HG02943 (cell line): ENCODE results near the gene GIMAP8.

Source experiments
- ATAC-seq: cut with Tn5 transposase; IDR thresholded peaks from one replicate; pipeline ENCODE4 v1.9.1; 2021; ENCODE audit warnings: mild to moderate bottlenecking, low read depth, moderate library complexity; ENCODE audit not compliant: unreplicated experiment

Gene GIMAP8

GRCh38 chr7:150410680-150411346 is 39.6 kb upstream of the GIMAP8 start:
- ATAC-seq = no peak

- ATAC-seq = no peak
Observed at GRCh38 chr7:150411606-150412005, 38.8 kb upstream of the GIMAP8 start.

- ATAC-seq = no peak
Observed at GRCh38 chr7:150412016-150412415, 38.4 kb upstream of the GIMAP8 start.

- no peak for ATAC-seq
Observed at GRCh38 chr7:150412518-150413488, 37.6 kb upstream of the GIMAP8 start.

DNA sequence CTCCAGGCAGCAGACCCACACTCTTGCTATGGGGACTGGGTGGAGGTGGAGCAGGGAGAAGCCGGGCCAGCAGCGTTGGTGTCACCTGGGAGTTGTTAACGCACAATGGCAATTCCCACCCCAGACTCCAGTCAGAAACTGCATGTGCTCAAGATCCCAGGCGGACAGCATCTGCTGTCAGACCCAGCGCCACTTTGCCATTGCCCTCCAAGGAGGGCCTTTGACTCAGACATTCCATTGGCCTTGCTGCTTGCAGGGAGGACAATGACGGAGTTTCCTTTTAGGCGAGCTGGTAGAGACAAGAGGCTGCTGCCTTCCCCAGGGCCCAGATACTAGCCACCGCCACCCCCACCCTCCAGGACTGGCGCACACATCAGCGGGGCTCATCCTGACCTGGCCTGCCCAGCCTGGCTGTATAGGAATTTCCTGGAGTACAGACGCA is 36.8 kb upstream of the GIMAP8 start:
- ATAC-seq = no peak

DNA sequence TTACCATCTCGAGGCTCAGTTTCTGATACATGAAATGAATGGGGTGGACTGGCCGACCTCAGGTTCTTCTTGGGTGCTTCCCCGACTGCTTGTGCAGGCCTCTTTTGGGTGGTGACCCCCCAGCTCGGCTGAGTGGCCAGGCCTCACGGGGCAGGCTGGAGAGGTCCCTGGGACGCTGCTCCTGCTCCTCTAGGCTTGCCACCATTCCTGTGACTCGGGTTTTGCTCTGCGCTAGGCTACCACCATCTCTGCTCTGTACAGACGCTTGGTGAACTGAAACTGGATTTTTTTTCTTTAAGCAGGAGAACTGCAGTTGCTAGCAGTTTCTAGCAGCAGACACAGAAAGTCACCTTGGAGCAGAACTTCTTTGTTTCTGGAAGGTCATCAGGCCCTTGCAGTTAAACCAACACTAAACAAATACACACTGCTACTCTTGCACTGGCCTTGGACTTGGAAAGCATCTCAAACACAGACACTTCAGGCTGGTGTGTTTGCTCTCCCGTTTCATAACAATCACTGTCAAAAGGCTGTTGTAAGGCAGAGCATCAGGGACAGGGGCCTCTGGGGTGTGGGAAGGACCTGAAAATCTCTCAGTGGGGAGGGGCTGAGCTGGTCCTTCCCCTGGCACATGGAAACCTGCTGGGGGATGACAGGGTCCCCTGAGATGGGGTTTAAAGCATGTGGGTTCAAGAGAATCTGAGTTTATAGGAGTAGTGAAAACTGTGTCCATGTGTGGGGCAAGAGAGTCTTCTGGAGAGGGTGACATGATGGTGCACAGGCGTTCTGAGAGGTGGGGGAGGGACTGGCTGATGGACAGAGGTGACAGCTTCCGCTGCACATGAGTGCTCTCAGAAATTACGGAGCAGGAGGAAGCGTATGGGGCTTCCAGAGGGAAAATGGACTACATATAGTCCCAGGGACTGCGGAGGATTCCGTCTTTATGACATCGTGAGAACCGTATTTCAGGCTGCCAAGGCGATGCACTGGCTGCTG is 35.0 kb upstream of the GIMAP8 start:
- ATAC-seq = no peak

- no peak for ATAC-seq
Observed at GRCh38 chr7:150417239-150417638, 33.2 kb upstream of the GIMAP8 start.

DNA sequence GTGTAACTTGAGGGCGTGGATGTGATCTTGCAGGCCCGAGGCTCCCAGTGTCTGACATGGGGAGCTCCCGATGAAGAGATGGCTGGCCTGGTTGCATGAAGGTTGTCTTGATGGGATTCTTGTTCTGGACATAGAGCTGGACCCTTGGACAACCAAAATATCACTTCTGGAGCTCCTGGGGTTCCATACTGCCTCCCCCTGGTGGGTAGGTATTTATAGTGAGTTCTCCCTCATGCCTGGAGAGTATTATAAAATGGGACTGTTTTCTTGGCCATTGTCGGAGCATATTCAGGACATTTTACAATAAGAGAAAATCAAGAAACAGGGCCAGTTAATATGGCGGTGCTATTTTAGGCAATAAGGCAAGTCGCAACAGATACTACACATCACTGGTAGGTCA is 32.6 kb upstream of the GIMAP8 start:
- no peak for ATAC-seq

DNA sequence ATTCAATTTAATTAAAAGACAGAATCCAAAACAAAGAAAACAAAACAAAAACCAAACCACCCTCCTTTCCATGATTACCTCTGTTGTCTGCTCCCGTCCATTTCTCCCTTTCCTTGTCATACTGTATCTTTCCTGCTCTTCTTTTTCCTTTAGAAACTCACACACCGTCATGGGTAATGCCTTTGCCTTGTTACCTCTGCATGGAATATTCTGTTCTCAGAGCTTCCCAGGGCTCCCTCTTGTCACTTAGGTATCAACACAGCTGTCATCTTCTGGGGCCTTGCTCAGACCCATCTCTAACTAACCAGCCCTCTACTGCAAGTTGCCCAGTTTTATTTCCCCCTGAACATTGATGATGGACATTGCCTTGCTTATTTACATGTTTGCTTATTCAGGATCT is 30.2 kb upstream of the GIMAP8 start:
- no peak for ATAC-seq

GRCh38 chr7:150420987-150421674 is 29.3 kb upstream of the GIMAP8 start:
- ATAC-seq = peak; percentile 92

DNA sequence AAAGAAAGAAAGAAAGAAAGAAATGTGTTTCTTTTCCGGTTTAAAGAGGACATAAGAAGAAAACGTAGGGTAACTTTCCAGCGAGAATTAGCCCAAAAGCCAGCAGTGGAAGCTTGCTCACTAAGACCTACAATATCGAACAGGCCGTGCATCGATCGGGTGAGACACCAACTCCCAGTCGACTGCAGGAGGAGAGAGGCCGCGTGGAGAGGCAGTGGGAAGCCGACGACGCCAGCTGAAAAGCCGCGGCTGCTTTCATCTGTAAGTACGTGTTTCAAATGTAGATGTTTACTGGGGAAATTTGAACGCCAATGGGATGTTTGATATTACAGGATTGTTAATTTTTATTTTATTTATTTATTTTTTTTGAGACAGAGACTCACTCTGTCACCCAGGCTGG is 28.6 kb upstream of the GIMAP8 start:
- no peak for ATAC-seq

GRCh38 chr7:150425670-150426069 is 24.8 kb upstream of the GIMAP8 start:
- no peak for ATAC-seq

DNA sequence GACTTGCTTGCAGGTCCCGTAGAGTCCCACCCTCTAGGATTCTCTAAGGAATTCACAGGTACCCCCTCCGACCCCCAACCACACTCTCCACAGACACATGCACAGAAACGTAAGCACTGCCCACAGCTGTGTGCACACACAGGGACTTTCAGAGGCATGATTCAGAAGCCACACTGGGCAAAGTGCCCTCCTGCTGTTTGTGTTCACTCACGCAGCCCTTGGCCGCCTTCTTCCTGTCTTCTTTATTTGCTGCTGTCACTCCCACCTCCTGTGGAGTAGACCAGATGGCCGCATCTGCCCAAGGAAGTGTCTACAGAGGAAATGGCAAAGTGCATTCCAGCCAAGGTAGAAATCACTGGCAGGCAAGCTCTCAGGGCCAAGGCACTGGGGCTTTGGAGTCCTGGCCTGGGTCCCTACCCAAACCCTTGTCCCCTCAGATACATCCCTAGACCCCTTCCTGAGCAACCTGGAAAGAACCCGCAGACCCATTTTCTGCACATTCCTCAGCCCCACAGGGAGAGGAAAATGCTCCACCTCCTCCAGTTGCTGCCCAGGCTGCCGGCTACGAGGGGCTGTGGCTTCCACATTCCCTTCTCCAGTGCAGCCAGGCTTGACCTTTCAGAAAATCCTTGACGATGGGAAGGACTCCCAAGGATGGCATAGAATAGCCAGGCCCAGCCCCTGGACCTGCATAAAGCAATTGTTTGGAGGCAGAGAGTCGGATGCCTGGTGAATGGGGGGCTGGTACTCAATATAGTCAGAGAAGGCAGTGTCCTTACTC is 21.6 kb upstream of the GIMAP8 start:
- ATAC-seq = no peak

DNA sequence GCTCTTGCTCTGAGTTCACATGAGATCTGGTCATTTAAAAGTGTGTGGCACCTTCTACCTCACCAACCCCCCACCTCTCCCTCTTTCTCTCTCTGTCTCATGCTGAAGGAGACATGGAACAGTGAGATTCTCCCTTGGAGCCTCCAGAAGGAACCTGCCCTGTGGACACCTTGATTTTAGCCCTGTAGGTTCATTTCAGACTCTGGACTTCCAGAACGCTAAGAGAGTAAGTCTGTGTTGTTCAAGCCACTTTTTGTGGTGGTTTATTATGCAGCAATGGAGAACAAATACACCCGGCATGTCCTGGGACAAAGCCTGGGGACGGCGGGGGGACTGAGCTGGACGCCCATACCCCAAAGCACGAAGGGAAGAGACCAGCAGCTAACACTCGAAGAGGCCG is 20.7 kb upstream of the GIMAP8 start:
- no peak for ATAC-seq

- no peak for ATAC-seq
Observed at GRCh38 chr7:150430465-150431085, 19.9 kb upstream of the GIMAP8 start.

DNA sequence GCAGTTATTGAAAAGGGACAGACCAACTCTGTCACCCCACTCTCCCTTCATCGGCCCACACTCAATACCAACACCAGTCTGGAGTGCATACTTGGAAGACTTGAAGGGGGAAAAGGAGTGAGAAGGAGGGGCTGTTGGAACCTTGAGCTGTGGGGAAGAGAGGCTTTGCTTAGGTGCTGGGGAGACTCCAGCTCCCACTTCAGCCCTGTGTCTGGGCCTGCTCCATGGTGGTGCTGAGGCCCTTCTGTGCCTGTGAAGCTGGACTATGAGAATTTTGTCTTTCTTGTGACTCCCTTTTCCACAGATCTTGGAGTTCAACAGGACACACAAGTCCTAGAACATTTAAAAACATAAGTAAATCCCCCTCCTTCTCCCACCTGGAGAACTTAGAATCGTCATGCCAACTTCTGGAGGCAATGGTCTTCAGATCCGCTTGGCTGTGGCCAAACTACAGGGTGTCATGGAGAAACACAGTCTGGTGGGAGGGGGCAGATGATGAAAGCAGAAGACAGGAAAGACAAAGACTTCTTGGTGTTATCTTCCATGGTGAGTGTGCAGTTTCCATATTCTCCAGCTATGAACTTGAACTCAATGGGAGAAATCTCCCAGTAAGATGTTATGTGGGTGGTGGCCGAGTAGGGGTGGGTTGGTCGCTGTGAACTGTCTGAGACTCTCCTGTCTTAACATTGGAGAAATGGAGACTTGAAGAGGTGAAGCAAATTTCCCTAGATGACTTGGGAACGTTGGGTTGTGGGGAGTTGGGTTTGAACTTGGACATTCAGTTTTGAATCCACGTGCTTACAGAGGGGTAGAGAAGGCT is 18.4 kb upstream of the GIMAP8 start:
- ATAC-seq = no peak

DNA sequence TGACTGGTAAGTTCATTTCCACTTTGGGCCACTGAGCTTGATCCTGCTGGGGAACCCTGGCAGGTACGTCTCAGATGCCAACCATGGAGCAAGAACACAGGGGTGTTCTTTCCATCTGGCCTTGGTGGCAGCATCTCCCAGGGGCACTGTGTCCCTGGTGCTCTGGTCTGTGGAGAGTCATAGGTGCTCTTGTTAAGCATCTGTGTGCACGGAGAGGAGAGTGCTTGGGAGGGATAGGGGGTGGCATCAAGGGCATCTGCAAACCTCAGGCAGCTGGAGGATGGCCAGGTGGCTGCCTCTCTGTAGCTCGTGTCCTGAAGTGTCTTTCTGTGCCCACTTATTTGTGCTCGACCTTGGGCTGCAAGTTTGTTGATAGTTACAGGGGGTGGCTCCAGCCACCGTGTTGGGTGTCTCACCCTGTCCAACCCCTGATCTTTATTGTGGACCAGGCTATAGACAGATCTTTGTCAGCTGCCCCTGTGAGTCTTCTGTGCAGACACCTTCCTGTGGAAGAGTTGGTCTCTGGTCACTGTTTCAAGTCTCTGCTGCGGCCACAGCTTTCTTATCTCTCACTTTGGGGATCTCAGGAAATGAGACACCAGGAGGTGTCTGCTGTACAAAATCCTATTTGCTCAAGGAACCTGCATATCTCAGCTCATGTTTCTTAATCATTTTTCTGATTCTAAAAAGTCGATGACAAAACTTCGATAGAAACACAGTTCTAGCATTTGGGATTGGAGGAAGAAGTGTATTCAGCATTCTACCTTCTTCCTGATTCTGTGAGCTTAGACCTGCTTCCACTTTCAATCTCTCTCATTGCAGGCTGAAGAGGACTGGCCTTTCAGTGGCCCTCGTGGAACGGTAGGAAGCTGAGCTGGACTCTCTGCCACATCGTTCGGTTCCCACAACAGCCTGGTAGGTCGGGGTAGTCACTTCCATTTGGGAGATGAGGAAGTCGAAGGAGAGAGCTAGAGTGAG is 17.2 kb upstream of the GIMAP8 start:
- ATAC-seq = peak; percentile 28
